ENCODE measurements around the gene ZNF735.

The ZNF735 gene

GRCh38 chr7:64266341-64266919 is 59.4 kb downstream of the ZNF735 start:
- TF ChIP-seq GATA2 (IDR thresholded peaks at IDR 0.05; ENCODE audit: low read depth, low read length), result no peak
- no peak for TF ChIP-seq GATA3 (IDR thresholded peaks at IDR 0.05; ENCODE audit: low read depth, low read length)
